NT2/D1 (cell line): Measurements from ENCODE around the gene SDF4.

Experiments
- DNase-seq: peaks from one replicate; pipeline ENCODE4 v3.0.0-alpha.2; 2011; ENCODE audit warnings: low read depth, low spot score
- H3K27me3 ChIP-seq: 2 replicates; pipeline ENCODE4 v1.6.0; 2011; ENCODE audit warnings: mild to moderate bottlenecking; ENCODE audit not compliant: insufficient read length, insufficient read depth
- H3K36me3 ChIP-seq: 2 replicates; pipeline ENCODE4 v1.6.1; 2011; ENCODE audit warnings: mild to moderate bottlenecking, low read length, mixed read lengths; ENCODE audit not compliant: insufficient read depth, insufficient read length
- H3K4me1 ChIP-seq: 2 replicates; pipeline ENCODE4 v1.5.1; 2011; ENCODE audit not compliant: insufficient read depth, insufficient read length
- H3K4me3 ChIP-seq: 2 replicates; pipeline ENCODE4 v1.5.1; 2011; ENCODE audit warnings: low read depth; ENCODE audit not compliant: insufficient read length
- H3K9ac ChIP-seq: 2 replicates; pipeline ENCODE4 v1.6.0; 2011; ENCODE audit warnings: low read depth; ENCODE audit not compliant: insufficient read length
- H3K9me3 ChIP-seq: 2 replicates; pipeline ENCODE4 v1.5.1; 2011; ENCODE audit warnings: mild to moderate bottlenecking, low read length; ENCODE audit not compliant: insufficient read depth
- SUZ12 ChIP-seq: IDR thresholded peaks from 2 replicates; pipeline ENCODE4 v1.6.1; 2011; ENCODE audit not compliant: insufficient read length, insufficient read depth; ENCODE audit errors: extremely low read depth
- YY1 ChIP-seq: IDR thresholded peaks from 2 replicates; pipeline ENCODE4 v1.6.1; 2011; ENCODE audit not compliant: insufficient read length, insufficient read depth
- ZNF274 ChIP-seq: IDR thresholded peaks from 2 replicates; pipeline ENCODE4 v1.6.1; 2011; ENCODE audit warnings: mild to moderate bottlenecking, low read depth, low read length

Gene SDF4

DNA sequence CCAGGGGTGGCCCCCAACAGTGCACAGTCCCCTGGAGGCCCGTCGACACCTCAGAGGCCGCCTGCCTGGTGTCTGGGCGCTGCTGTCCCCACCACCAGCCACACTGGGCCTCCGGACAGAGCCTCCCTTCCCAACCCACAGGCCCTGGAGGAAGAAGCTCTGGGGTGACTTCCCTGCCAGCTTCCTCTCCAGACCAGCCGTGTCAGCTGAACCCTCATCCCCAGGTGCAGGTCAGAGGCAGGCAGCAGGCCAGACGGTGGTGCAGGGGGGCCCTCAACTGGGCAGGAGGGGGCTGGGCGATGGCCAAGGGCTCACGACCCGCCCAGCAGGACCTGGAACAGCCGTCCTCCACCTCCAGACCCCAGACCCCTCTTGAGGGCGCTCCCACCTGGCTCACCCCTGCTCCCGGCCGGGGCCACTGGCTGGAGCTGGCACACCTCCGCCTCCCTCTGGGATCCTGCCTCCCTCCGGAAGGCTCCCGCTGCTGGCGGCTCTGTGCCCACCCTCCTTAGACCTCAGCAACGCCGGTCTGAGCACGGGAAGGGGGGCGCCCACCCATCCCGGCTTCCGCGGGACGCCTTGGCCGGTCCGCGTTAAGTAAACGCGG, 25.9 kb downstream of the SDF4 start:
- Histone ChIP-seq H3K4me1 (peaks cover 18% of the 10 kb centered on the region), H3K9ac (peak overlapping the region; percentile 50), H3K27me3 (no peaks in the 10 kb centered on the region), H3K4me3 (no peak overlapping the region), H3K36me3 (no peaks in the 10 kb centered on the region), H3K9me3 (no peaks in the 10 kb centered on the region)
- TF ChIP-seq YY1 (no peak), ZNF274 (no peak), SUZ12 (no peak)
- no peak for DNase-seq

DNA sequence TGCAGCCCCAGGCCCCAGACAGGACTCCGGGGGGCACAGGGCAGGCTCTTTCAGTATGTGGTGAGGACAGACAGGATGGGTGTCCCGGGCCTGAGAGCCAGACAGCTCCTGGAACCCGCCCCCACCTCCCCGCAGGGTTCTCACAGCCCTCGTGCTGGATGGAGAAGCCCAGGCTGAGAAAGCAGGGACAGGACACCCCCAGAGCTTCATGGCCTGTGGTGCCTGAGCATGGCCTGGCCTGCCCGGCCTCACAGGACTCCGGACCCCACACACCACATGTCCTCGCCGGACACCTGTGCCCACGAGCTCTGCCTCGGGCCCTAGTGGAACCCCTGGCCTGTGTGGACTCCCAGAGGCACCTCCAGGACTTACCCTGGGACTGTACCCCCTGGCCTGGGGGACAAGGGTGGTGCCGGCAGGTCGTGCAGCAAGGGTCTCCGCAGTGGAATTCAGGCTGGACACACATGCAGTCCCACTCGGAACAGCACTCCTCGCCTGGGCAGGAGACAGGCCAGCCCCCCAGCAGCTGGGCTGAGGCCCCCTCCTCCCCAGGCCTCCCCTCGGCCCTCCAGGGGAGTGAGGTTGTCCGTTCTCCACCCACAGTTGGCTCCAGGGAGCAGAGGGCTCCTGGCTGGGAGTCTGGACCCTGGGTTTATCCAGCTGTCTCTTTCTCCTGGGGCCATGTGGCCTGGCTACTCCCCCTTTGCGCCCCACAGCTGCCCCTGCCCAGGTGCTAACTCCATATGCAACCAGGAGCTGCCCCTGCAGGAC, 26.6 kb downstream of the SDF4 start:
- no peak for DNase-seq
- TF ChIP-seq SUZ12 (no peak), YY1 (no peak)
- H3K4me1 ChIP-seq: peaks cover 16% of the 10 kb centered on the region
- H3K27me3 ChIP-seq: no peaks in the 10 kb centered on the region
- no peaks in the 10 kb centered on the region for H3K36me3 ChIP-seq
- H3K9me3 ChIP-seq: no peaks in the 10 kb centered on the region
- no peak overlapping the region for H3K9ac ChIP-seq
- H3K4me3 ChIP-seq: no peak overlapping the region

GRCh38 chr1:1204425-1204920, 27.3 kb downstream of the SDF4 start:
- Histone ChIP-seq H3K9me3 (no peaks in the 10 kb centered on the region), H3K27me3 (no peaks in the 10 kb centered on the region), H3K4me3 (no peak overlapping the region), H3K4me1 (peaks cover 16% of the 10 kb centered on the region), H3K9ac (no peak overlapping the region), H3K36me3 (no peaks in the 10 kb centered on the region)
- TF ChIP-seq SUZ12 (no peak), ZNF274 (no peak), YY1 (no peak)
- no peak for DNase-seq

DNA sequence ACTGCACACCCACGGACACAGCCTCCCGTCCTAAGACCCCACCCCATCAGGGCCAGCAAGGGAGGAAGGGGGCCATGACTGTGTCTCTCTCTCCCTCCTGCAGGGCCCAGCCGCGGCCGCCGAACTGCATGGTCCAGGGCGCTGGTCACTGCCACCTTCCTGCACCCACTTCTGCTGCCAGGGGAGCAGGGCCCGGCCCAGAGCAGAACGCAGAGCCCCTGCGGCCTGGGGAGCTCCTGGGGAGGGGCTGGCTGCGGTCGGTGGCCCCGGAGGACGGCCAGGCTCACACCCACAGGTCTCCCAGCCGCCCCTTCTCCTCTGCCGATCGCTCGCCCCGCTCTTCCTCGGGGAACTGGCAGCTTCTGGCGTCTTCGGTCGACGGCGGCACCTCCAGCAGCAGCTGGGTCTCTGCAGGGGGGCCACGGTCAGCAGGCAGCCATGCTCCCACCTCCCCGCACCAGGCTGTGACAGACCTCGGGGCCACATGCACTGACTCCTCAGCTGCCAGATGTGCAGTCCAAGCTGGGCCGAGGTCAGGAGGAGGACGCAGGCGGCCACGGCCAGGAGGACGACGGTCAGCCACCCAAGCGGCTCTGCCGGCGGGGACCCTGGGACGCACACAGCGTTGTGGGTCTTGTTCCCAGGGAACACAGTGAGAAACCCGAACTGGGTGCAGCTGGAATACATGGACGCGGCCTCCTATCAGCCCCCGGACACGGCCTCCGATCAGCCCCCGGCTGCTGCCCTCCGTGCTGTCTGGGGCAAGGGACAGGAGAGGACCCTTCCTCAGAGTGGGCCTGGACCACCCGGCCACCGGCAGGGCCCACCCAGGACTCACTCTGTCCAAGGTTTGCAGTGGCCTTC, 28.0 kb downstream of the SDF4 start:
- H3K4me3 ChIP-seq: no peak overlapping the region
- TF ChIP-seq ZNF274 (no peak), SUZ12 (no peak), YY1 (no peak)
- no peak for DNase-seq
- H3K9me3 ChIP-seq: no peaks in the 10 kb centered on the region
- no peaks in the 10 kb centered on the region for H3K27me3 ChIP-seq
- peaks cover 16% of the 10 kb centered on the region for H3K4me1 ChIP-seq
- H3K9ac ChIP-seq: no peak overlapping the region
- no peaks in the 10 kb centered on the region for H3K36me3 ChIP-seq

DNA sequence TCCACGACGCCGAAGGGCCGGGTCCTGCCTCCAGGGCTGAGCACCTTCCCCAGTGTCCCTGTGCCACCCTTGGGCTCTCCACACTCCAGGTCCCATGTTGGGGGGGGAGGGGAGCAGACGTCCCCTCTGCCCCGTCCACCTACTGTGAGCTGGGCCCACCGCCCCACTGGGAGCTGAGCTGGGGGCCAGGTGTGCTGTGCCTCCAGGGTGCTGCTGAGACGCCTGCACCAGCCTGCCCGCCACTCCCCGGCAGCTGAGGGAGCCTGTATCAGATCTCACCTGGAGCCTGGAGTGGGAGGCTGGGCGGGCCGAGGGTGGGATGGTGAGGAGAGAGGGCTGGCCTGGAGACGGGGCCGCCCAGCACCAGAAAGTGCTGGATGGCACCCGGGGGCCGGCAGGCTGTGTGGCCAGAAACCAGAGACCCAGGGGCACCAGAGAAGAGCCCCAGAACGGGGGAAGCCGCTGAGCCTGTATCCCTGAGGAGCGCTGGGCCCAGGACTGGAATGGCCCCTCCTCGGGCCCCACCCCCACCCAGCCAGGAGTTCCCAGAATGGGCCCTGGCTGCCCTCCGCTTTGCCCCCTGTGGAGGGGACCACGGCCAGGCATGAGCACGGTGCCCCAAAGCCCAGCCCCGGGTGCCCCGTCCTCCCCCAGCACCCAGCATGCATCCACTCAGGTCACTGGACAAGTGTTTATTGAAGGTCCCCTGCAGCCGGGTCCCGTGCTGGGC, 28.8 kb downstream of the SDF4 start:
- no peak overlapping the region for H3K4me3 ChIP-seq
- no peaks in the 10 kb centered on the region for H3K36me3 ChIP-seq
- H3K9ac ChIP-seq: no peak overlapping the region
- DNase-seq: no peak
- peaks cover 13% of the 10 kb centered on the region for H3K4me1 ChIP-seq
- no peaks in the 10 kb centered on the region for H3K27me3 ChIP-seq
- TF ChIP-seq SUZ12 (no peak), YY1 (no peak), ZNF274 (no peak)
- H3K9me3 ChIP-seq: no peaks in the 10 kb centered on the region

GRCh38 chr1:1200876-1201810, 30.7 kb downstream of the SDF4 start:
- no peaks in the 10 kb centered on the region for H3K27me3 ChIP-seq
- H3K36me3 ChIP-seq: no peaks in the 10 kb centered on the region
- no peaks in the 10 kb centered on the region for H3K9me3 ChIP-seq
- H3K4me1 ChIP-seq: peaks cover 4% of the 10 kb centered on the region
- TF ChIP-seq SUZ12 (no peak), YY1 (no peak), ZNF274 (no peak)
- peak; percentile 8 for DNase-seq
- peak overlapping the region; percentile 26 for H3K4me3 ChIP-seq
- H3K9ac ChIP-seq: peak overlapping the region; percentile 50
